ENCODE results near the gene MYG1.

GRCh38 chr12:53295070-53295890, 4.2 kb upstream of the MYG1 start, which contains the start of gene PFDN5:
- TF ChIP-seq EZH2phosphoT487 (IDR thresholded peaks at IDR 0.05; ENCODE audit: low read length) (no peak), CTCF (IDR thresholded peaks at IDR 0.05; ENCODE audit: low read length) (no peak)
